ENCODE measurements around the gene COX19. TPM values are rescaled to one million over a fixed set of nuclear protein-coding genes. Genes with fewer than 3 reads are reported as not detected.
"Not testable (repeated sequence)": the region's sequence is repeated elsewhere in the genome, so short reads cannot be mapped to it uniquely, and the experiment has no call there.

Gene COX19
- total RNA-seq, 1 donor from 2014 or later, result 17.1 TPM

- intact Hi-C loops (cut with micrococcal nuclease), result no loop called here
Measured at GRCh38 chr7:1011297-1012003, 36.1 kb upstream of the COX19 start.

GRCh38 chr7:1010226-1010625 is 34.9 kb upstream of the COX19 start:
- intact Hi-C loops (cut with micrococcal nuclease), result no loop called here

DNA sequence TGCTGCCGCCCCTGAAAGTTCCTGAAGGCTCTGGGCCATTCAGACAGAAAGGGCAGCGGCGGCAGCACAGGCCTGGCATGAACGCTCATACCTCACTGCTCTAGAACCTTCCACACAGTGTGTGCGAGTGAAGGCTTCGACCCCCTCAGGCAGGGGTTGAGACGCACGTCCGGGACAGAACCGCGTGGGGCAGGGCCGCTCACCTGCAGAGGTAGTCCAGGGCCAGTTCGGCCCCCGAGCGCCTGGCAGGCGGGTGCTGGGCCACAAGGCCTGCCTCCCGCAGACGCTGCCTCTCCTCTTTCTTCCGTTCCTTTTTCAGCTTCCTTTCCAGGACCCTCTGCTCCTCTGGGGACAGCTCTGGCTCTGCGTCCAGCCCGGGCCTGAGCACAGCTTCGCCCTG is 34.4 kb upstream of the COX19 start:
- intact Hi-C loops (cut with micrococcal nuclease), result no loop called here

- intact Hi-C loops (cut with micrococcal nuclease), result no loop called here
Measured at GRCh38 chr7:1008733-1009363, 33.5 kb upstream of the COX19 start.

- intact Hi-C loops (cut with micrococcal nuclease), result no loop called here
Measured at GRCh38 chr7:1007901-1008300, 32.6 kb upstream of the COX19 start.

DNA sequence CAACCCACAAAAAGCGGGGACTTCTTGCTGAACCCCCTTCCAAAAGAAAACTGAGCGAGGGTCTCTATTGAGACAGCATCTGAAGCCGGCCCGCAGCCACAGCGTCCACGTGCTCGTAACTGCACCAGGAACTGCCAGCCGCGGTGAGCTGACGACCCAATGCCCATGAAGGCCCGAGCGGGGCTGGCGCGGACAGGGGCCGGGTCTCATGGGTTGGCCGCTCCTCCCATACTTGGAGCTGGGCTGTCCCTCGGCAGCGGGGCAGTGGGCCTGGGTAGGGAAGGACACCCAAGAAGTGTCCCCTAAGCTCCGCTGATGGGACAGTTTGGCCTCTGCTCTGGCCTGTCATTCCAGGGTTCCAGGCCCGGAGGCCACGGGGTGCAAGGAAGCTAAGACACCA is 30.0 kb upstream of the COX19 start:
- intact Hi-C loops (cut with micrococcal nuclease), result no loop called here

GRCh38 chr7:1004018-1004852 is 28.9 kb upstream of the COX19 start:
- intact Hi-C loops (cut with micrococcal nuclease), result no loop called here

GRCh38 chr7:1002445-1002844 is 27.1 kb upstream of the COX19 start:
- intact Hi-C loops (cut with micrococcal nuclease), result not testable (repeated sequence)

DNA sequence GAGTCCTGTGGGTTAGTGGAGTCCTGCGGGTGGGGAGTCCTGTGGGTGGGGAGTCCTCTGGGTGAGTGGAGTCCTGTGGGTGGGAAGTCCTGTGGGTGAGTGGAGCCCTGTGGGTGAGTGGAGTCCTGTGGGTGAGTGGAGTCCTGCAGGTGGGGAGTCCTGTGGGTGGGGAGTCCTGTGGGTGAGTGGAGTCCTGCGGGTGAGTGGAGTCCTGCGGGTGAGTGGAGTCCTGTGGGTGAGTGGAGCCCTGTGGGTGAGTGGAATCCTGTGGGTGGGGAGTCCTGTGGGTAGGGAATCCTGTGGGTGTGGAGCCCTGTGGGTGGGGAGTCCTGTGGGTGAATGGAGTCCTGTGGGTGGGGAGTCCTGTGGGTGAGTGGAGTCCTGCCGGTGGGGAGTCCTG is 26.7 kb upstream of the COX19 start:
- intact Hi-C loops (cut with micrococcal nuclease), result not testable (repeated sequence)

GRCh38 chr7:1001069-1001770 is 25.9 kb upstream of the COX19 start:
- intact Hi-C loops (cut with micrococcal nuclease), result not testable (repeated sequence)

- intact Hi-C loops (cut with micrococcal nuclease), result no loop called here
Measured at GRCh38 chr7:999941-1000935, 24.9 kb upstream of the COX19 start.

GRCh38 chr7:999149-999879 is 24.0 kb upstream of the COX19 start:
- intact Hi-C loops (cut with micrococcal nuclease), result no loop called here

DNA sequence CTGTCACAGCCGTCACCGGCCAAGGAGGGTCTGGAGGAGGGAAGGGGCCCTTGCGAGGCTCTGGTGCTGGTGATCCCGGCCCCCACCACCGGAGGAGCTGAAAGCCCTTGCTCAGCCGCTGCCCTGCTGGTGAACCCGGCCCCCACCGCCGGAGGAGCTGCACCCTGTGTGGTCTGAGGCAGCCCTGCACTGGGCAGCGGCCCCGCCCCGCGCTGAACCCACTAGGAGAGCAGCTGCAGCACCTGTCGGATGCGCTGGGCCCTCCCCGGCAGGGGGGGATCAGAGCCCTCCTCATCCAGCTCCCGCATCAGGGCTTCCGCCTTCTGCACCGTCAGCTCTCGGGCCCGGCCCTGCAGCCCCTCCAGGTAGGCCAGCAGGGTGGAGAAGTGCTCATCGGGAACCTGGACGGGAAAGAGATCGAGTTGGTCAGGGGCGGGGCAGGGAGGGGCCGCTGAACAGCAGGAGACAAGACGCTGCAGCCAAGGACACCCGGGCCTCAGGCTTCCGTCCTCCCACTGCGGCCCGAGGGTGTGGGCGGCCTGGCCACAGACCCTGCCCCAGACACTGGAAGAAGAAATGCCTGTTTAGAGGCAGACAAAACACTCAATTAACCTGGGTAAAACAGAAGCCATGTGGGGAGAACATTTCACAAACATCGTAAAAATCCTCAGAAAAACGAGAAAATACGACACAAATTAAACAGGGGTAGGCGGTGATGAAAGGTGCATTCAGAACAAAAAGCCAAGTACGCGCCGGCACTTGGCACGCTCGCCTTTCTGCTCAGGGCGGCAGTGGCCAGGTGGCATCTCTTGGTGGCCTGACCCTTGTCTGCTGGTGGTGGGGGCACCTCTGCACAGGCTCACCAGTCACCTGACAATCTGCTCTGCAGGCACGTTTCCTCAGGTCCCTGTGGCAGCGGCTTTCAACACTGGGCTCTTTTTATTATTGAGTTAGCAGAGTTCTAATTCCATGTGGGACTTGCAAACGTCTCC is 22.4 kb upstream of the COX19 start:
- intact Hi-C loops (cut with micrococcal nuclease), result no loop called here

GRCh38 chr7:996079-996872 is 20.9 kb upstream of the COX19 start:
- intact Hi-C loops (cut with micrococcal nuclease), result no loop called here

- intact Hi-C loops (cut with micrococcal nuclease), result no loop called here
Measured at GRCh38 chr7:995571-995970, 20.2 kb upstream of the COX19 start.

- intact Hi-C loops (cut with micrococcal nuclease), result no loop called here
Measured at GRCh38 chr7:994592-995308, 19.4 kb upstream of the COX19 start.

All from T-helper 2 cell treated with Interferon-gamma antibody and Interleukin-4, amounts not matched to agents 100 ng/mL and 5 ng/mL, for 36 hours (primary cell).